ENCODE measurements around the gene ARMC2.

DNA sequence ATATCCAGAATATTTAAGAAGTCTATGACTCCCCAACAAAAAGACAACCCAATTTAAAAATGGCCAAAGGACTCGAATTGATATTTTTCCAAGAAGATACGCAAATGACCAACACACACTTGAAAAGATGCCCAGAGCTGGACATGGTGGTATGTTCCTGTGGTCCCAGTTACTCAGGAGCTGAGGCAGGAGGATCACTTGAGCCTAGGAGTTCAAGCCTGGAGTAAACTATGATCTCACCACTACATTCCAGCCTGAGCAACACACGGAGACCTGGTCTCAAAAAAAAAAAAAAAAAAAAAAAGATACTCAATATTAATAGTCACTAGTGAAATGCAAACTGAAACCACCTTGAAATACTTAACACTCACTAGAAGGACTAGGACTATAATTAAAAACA lies 12.2 kb upstream of the ARMC2 start:
- TF ChIP-seq, protein P1, sequence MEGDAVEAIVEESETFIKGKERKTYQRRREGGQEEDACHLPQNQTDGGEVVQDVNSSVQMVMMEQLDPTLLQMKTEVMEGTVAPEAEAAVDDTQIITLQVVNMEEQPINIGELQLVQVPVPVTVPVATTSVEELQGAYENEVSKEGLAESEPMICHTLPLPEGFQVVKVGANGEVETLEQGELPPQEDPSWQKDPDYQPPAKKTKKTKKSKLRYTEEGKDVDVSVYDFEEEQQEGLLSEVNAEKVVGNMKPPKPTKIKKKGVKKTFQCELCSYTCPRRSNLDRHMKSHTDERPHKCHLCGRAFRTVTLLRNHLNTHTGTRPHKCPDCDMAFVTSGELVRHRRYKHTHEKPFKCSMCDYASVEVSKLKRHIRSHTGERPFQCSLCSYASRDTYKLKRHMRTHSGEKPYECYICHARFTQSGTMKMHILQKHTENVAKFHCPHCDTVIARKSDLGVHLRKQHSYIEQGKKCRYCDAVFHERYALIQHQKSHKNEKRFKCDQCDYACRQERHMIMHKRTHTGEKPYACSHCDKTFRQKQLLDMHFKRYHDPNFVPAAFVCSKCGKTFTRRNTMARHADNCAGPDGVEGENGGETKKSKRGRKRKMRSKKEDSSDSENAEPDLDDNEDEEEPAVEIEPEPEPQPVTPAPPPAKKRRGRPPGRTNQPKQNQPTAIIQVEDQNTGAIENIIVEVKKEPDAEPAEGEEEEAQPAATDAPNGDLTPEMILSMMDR (conservative IDR thresholded peaks at IDR 0.05 in 1 of 2, IDR thresholded peaks at IDR 0.05 in 1 of 2; ENCODE audit: extremely low read depth in 1 of 2, insufficient read depth in 1 of 2, low read depth in 1 of 2, low read length in 2 of 2), result no peak
- TF ChIP-seq EZH2 (IDR thresholded peaks at IDR 0.05; ENCODE audit: borderline replicate concordance, low read length), result no peak
